Suprapubic skin (tissue), 4 donors: ENCODE results near the gene FDX1.

Experiments used
- EP300 ChIP-seq: sonication (generic); formaldehyde crosslinking; IDR thresholded peaks from one replicate; pipeline ENCODE4 v1.6.1; 2017; ENCODE audit warnings: antibody characterized with exemption
- POLR2A ChIP-seq, 2 donors: fragments of 450-650 bp; IDR thresholded peaks; one replicate each; pipeline ENCODE4 v1.6.1; 2017; ENCODE audit warnings: antibody characterized with exemption in 2 of 2, mild to moderate bottlenecking in 2 of 2, moderate library complexity in 2 of 2
- POLR2AphosphoS5 ChIP-seq, 3 donors: sonication (generic); formaldehyde crosslinking; IDR thresholded peaks; one replicate each; pipeline ENCODE4 v1.6.1; 2017; ENCODE audit warnings: antibody characterized with exemption in 3 of 3
- TF ChIP-seq, protein P1 (sequence below), 2 donors: fragments of 200-600 bp in 1 of 2; fragments of 450-650 bp in 1 of 2; sonication (generic) in 1 of 2; IDR thresholded peaks; one replicate each; pipeline ENCODE4 v1.5.1; 2016 to 2019; ENCODE audit warnings: antibody characterized with exemption in 2 of 2, mild to moderate bottlenecking in 1 of 2, moderate library complexity in 1 of 2

DNA sequence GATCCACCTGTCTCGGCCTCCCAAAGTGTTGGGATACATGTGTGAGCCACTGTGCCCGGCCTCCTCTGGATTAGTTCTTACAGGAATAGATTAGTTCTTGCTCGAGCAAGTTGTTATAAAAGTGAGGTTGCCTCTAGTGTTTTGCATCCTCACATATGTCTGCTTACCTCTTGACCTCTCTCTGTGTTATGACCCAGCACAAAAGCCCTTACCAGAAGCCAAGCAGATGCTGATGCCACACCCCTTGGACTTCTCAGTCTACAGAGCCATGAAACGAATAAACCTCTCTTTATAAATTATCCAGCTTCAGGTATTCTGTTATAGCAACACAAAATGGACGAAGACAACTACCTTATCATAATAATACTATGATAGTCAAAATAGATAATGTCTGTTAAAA, 22.4 kb upstream of the FDX1 start:
- TF ChIP-seq POLR2AphosphoS5 (IDR thresholded peaks at IDR 0.05) = no peak
- TF ChIP-seq, protein P1, sequence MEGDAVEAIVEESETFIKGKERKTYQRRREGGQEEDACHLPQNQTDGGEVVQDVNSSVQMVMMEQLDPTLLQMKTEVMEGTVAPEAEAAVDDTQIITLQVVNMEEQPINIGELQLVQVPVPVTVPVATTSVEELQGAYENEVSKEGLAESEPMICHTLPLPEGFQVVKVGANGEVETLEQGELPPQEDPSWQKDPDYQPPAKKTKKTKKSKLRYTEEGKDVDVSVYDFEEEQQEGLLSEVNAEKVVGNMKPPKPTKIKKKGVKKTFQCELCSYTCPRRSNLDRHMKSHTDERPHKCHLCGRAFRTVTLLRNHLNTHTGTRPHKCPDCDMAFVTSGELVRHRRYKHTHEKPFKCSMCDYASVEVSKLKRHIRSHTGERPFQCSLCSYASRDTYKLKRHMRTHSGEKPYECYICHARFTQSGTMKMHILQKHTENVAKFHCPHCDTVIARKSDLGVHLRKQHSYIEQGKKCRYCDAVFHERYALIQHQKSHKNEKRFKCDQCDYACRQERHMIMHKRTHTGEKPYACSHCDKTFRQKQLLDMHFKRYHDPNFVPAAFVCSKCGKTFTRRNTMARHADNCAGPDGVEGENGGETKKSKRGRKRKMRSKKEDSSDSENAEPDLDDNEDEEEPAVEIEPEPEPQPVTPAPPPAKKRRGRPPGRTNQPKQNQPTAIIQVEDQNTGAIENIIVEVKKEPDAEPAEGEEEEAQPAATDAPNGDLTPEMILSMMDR (IDR thresholded peaks at IDR 0.05) = no peak
- TF ChIP-seq POLR2A (IDR thresholded peaks at IDR 0.05) = no peak
- no peak for TF ChIP-seq EP300
